IMR-90 (cell line): Measurements from ENCODE around the gene SVIP.

Experiments
- CEBPB ChIP-seq: IDR thresholded peaks from 2 replicates; pipeline ENCODE4 v1.6.1; 2012; ENCODE audit warnings: low read depth, low read length, improper control_type of control experiment
- FOS ChIP-seq: fragments of 150-350 bp; IDR thresholded peaks from 2 replicates; pipeline ENCODE4 v1.6.1; 2016; ENCODE audit warnings: low read depth, low read length
- POLR2A ChIP-seq: IDR thresholded peaks from 2 replicates; pipeline ENCODE4 v1.6.1; 2012; ENCODE audit warnings: mild to moderate bottlenecking, low read depth, low read length
- RFX5 ChIP-seq: IDR thresholded peaks from 2 replicates; pipeline ENCODE4 v1.8.0; 2012; ENCODE audit warnings: low read depth, mild to moderate bottlenecking, low read length, moderate library complexity
- SMC3 ChIP-seq: fragments of 150-350 bp; IDR thresholded peaks from 2 replicates; pipeline ENCODE4 v1.6.1; 2016; ENCODE audit warnings: low read depth, mild to moderate bottlenecking, antibody characterized with exemption, low read length, moderate library complexity
- TF ChIP-seq, protein P1 (sequence below): conservative IDR thresholded peaks from 2 replicates; pipeline ENCODE4 v1.5.1; 2012; ENCODE audit warnings: mild to moderate bottlenecking, low read depth, low read length, improper control_type of control experiment

DNA sequence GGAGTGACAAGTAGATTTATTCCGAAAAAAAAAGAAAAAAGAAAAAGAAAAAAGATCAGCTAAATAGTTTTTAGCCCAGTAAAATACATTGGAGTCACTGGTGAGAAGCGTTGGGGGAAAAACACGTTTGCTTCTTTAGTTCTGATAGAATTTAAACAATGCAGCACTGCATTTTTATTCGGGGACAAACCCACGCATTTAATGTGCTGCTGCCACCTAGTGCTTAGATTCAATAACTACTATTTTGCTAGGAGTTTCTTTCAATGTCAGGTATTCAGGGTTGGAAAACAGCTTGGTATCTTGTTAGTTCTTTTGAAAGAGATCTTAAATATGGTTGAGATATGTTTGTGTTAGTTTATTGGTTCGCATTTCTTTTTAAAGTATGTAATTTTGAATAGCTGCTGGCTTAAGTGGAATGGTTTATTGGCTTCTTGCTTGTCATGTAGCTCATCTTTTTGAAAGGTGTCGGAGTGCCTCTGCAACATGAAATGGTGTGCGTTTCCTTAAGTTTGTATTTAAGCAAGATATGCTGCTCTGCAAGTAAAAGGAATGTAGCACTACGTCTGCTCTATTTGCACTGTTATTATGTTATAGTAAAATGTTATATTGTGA is 41.9 kb downstream of the SVIP start:
- TF ChIP-seq, protein P1, sequence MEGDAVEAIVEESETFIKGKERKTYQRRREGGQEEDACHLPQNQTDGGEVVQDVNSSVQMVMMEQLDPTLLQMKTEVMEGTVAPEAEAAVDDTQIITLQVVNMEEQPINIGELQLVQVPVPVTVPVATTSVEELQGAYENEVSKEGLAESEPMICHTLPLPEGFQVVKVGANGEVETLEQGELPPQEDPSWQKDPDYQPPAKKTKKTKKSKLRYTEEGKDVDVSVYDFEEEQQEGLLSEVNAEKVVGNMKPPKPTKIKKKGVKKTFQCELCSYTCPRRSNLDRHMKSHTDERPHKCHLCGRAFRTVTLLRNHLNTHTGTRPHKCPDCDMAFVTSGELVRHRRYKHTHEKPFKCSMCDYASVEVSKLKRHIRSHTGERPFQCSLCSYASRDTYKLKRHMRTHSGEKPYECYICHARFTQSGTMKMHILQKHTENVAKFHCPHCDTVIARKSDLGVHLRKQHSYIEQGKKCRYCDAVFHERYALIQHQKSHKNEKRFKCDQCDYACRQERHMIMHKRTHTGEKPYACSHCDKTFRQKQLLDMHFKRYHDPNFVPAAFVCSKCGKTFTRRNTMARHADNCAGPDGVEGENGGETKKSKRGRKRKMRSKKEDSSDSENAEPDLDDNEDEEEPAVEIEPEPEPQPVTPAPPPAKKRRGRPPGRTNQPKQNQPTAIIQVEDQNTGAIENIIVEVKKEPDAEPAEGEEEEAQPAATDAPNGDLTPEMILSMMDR, result peak; percentile 73
- no peak for TF ChIP-seq CEBPB
- peak; percentile 52 for TF ChIP-seq SMC3
- no peak for TF ChIP-seq FOS
- no peak for TF ChIP-seq POLR2A
- no peak for TF ChIP-seq RFX5
